Smooth muscle cell (in vitro differentiated cells): ENCODE measurements around the gene RAB29. TPM values are rescaled to one million over a fixed set of nuclear protein-coding genes. Genes with fewer than 3 reads are reported as not detected.
A peak's percentile ranks its signal among the peaks of the same experiment; 100 is the strongest.

ENCODE experiments used
- DNase-seq: peaks from one replicate; lab custom pipeline; 2025; ENCODE audit not compliant: unreplicated experiment; lab: John Stamatoyannopoulos, UW
- H2AFZ ChIP-seq: fragments of 200-600 bp; sonication (generic); 2 replicates; pipeline ENCODE4 v1.6.0; 2016; ENCODE audit warnings: antibody characterized with exemption, low read depth, mild to moderate bottlenecking
- H3F3A ChIP-seq: fragments of 200-600 bp; sonication (generic); 2 replicates; pipeline ENCODE4 v1.6.0; 2017; ENCODE audit warnings: antibody characterized with exemption, low read depth
- H3K27ac ChIP-seq: fragments of 200-600 bp; sonication (generic); 2 replicates; pipeline ENCODE4 v1.5.1; 2016; ENCODE audit warnings: low read depth, mild to moderate bottlenecking
- H3K27me3 ChIP-seq: fragments of 200-600 bp; sonication (generic); 2 replicates; pipeline ENCODE4 v1.6.1; 2016; ENCODE audit warnings: low read depth, mild to moderate bottlenecking
- H3K36me3 ChIP-seq: fragments of 200-600 bp; sonication (generic); 2 replicates; pipeline ENCODE4 v1.5.1; 2016; ENCODE audit warnings: low read depth
- H3K4me1 ChIP-seq: fragments of 200-600 bp; sonication (generic); 2 replicates; pipeline ENCODE4 v1.5.1; 2016; ENCODE audit warnings: low read depth
- H3K4me2 ChIP-seq: fragments of 200-600 bp; sonication (generic); 2 replicates; pipeline ENCODE4 v1.6.0; 2016; ENCODE audit warnings: mild to moderate bottlenecking
- H3K4me3 ChIP-seq: fragments of 200-600 bp; sonication (generic); 2 replicates; pipeline ENCODE4 v1.5.1; 2016; ENCODE audit warnings: mild to moderate bottlenecking
- H3K79me2 ChIP-seq: fragments of 200-600 bp; sonication (generic); 2 replicates; pipeline ENCODE4 v1.6.0; 2016; ENCODE audit warnings: low read depth, mild to moderate bottlenecking
- H3K9ac ChIP-seq: fragments of 200-600 bp; sonication (generic); 2 replicates; pipeline ENCODE4 v1.6.0; 2016; ENCODE audit warnings: low read depth
- H3K9me3 ChIP-seq: fragments of 200-600 bp; sonication (generic); replicated peaks from 2 replicates; pipeline ENCODE4 v1.5.1; 2016; ENCODE audit warnings: low read depth
- H4K20me1 ChIP-seq: fragments of 200-600 bp; sonication (generic); 2 replicates; pipeline ENCODE4 v1.6.0; 2016; ENCODE audit warnings: low read depth
- CTCF ChIP-seq: fragments of 200-600 bp; sonication (generic); IDR thresholded peaks from 2 replicates; pipeline ENCODE4 v1.5.1; 2017; ENCODE audit warnings: borderline replicate concordance, mild to moderate bottlenecking, antibody characterized with exemption; ENCODE audit not compliant: insufficient read depth, poor library complexity, severe bottlenecking
- WGBS: methylation state at CpG from one replicate; pipeline ENCODE4 v1.1.7; 2016; ENCODE audit warnings: low lambda C conversion rate; 5-methylcytosine and 5-hydroxymethylcytosine counted together
- polyA plus RNA-seq: library from polyadenylated mRNA; unstranded; fragments of >200 nt; fragmentation: Nextera tagmentation; extraction: Ambion mirVana; gene quantifications from 2 replicates; pipeline ENCODE4 v1.2.1, GENCODE V29; 2016
- total RNA-seq: library from RNA; depleted of rRNA; stranded (reverse); fragments of >200 nt; gene quantifications from 2 replicates; pipeline ENCODE4 v1.2.3, GENCODE V29; 2014

Gene RAB29
- total and polyA plus RNA-seq, 2 experiments from 2014 or later, result 4.1 TPM

GRCh38 chr1:205775717-205776056 lies 405 bp upstream of the RAB29 start:
- Histone ChIP-seq H3K27ac (no peak overlapping the region), H3K79me2 (no peaks in the 10 kb centered on the region), H3K27me3 (peaks cover 24% of the 10 kb centered on the region), H4K20me1 (no peaks in the 10 kb centered on the region), H3K9ac (no peak overlapping the region), H3K4me1 (peaks cover 9% of the 10 kb centered on the region), H3K36me3 (no peaks in the 10 kb centered on the region), H3K9me3 (no peaks in the 10 kb centered on the region), H3F3A (no peaks in the 10 kb centered on the region), H3K4me3 (peak overlapping the region; percentile 84), H2AFZ (peak overlapping the region; percentile 96), H3K4me2 (peak overlapping the region; percentile 96)
- TF ChIP-seq CTCF, result no peak
- DNase-seq, result no peak

DNA sequence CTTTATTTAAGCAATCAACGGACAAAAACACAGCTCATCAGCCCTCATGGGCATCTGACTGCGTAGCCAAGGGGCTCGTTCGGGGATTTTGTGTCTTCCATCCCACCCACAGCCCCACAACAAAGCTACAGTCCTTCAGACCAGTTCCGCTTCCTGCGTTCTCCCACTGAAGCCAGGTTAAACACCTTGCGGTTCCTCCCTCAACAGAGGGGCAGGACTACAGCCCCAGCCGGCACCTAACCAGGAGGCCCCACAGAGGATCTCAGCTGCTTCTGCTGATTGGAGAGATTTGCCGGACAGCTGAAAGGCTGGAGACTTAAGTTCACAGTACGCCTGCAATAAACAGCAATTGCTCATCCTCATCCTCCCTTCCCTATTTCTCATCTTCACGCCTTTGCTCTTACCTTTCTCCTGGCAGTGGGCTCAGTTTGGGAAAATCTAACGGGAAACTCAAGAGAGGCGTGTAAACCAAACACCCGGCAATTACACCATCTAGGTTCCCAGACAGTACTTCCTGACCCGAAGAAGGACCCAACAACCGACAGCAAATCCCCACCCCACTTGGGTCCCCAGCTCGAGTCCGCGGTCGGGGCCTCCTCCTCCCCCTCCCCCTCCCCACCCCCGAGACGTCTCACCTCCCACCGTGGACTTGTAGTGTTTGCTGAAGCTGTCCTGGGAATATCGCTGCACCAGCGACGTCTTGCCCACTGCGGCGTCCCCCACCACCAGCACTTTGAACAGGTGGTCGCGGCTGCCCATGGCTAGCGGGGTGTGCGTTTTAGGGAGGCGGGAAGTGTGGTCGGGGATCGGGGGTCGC lies 876 bp downstream of the RAB29 start:
- 11% methylated on average over 24 of the region's 36 CpGs for WGBS
- DNase-seq, result no peak
- no peak for TF ChIP-seq CTCF

GRCh38 chr1:205772607-205773032 lies 2.7 kb downstream of the RAB29 start:
- Histone ChIP-seq H3K4me1 (peaks cover 9% of the 10 kb centered on the region), H3F3A (no peaks in the 10 kb centered on the region), H3K36me3 (no peaks in the 10 kb centered on the region), H3K79me2 (no peaks in the 10 kb centered on the region), H4K20me1 (no peaks in the 10 kb centered on the region), H3K27ac (no peak overlapping the region), H2AFZ (no peak overlapping the region), H3K27me3 (peaks cover 24% of the 10 kb centered on the region), H3K4me2 (no peak overlapping the region), H3K9me3 (no peaks in the 10 kb centered on the region), H3K9ac (no peak overlapping the region), H3K4me3 (no peak overlapping the region)
- TF ChIP-seq CTCF, result no peak
- WGBS, result 73% methylated on average over 2 of the region's 2 CpGs
- DNase-seq, result no peak

More for the DNA sequence above, 876 bp downstream of the RAB29 start:
- Histone ChIP-seq H3K4me2 (peak overlapping the region; percentile 96), H3K4me1 (peaks cover 9% of the 10 kb centered on the region), H3F3A (no peaks in the 10 kb centered on the region), H3K27me3 (peaks cover 24% of the 10 kb centered on the region), H3K79me2 (no peaks in the 10 kb centered on the region), H3K9ac (peak overlapping the region; percentile 55), H3K36me3 (no peaks in the 10 kb centered on the region), H3K9me3 (no peaks in the 10 kb centered on the region), H3K4me3 (peak overlapping the region; percentile 84), H3K27ac (no peak overlapping the region), H4K20me1 (no peaks in the 10 kb centered on the region), H2AFZ (peak overlapping the region; percentile 96)

DNA sequence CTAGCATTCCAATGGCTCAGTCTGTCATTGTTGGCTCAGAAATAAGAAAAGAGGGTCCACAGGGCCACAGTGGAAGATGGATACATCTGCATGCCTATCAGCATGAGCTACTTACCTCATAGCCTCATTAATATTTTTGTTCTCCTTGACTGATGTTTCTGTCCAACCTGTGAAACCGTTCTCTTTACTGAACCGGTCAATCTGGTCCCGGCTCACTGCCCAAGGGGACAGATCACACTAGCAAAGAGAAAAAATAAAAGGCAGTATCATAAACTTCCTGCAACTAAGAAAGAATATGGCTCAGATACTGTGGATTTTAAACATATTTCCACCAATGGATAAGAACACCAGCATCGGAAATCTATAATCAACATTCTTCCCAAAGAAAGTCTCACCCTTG lies 4.7 kb downstream of the RAB29 start:
- H3K4me2 ChIP-seq, result no peak overlapping the region
- H3F3A ChIP-seq, result no peaks in the 10 kb centered on the region
- no peak overlapping the region for H3K9ac ChIP-seq
- WGBS, result 77% methylated on average over 4 of the region's 4 CpGs
- H3K9me3 ChIP-seq, result no peaks in the 10 kb centered on the region
- no peak for TF ChIP-seq CTCF
- peaks cover 24% of the 10 kb centered on the region for H3K27me3 ChIP-seq
- no peaks in the 10 kb centered on the region for H3K79me2 ChIP-seq
- H4K20me1 ChIP-seq, result no peaks in the 10 kb centered on the region
- no peak overlapping the region for H2AFZ ChIP-seq
- DNase-seq, result no peak
- H3K36me3 ChIP-seq, result no peaks in the 10 kb centered on the region
- no peak overlapping the region for H3K4me3 ChIP-seq
- H3K4me1 ChIP-seq, result peaks cover 9% of the 10 kb centered on the region
- no peak overlapping the region for H3K27ac ChIP-seq
